Cerebellar cortex (tissue), 1 donor: ENCODE measurements around the gene RAD23A.
"Not testable (repeated sequence)": the region's sequence is repeated elsewhere in the genome, so short reads cannot be mapped to it uniquely, and the experiment has no call there.

ENCODE experiments used
- DNase-seq: peaks from one replicate; pipeline ENCODE4 v3.0.0-alpha.2; 2015; ENCODE audit warnings: low spot score

Gene RAD23A

GRCh38 chr19:12937927-12938778 lies 7.5 kb upstream of the RAD23A start, which contains the start of gene CALR:
Gene CALR (plus strand): TSS chr19:12938609. CDS start chr19:12938680, 71 bp downstream.
- peak; percentile 100 for DNase-seq

DNA sequence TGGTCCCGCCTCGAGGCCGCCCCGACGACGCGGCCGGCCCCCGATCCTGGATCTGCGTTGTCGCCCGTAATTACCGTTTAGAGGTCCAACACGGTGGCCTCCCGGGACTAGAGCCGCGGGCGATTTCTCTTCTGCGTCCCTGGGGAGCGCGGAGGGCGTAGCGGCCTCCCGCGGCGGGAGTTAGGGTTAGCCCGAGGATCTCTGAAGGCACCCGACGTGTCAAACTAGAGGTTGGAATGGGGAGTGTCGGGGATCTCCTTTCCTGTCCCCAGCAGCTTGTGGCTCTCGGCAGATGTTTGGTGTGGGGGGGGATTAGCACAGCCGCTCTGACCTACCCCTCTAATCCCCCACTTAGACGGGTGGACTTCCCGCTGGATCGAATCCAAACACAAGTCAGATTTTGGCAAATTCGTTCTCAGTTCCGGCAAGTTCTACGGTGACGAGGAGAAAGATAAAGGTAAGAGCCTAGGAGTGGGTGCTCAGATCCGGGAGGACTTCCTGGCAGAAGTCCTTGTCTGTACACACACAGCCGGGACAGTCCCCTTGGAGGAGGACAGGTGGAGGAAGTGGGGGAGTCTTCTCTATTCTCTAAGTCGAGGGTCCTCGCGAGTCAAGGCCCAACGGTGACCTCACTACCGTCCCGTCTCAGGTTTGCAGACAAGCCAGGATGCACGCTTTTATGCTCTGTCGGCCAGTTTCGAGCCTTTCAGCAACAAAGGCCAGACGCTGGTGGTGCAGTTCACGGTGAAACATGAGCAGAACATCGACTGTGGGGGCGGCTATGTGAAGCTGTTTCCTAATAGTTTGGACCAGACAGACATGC lies 6.7 kb upstream of the RAD23A start:
- no peak for DNase-seq

- DNase-seq = no peak
Measured at GRCh38 chr19:12939975-12940423, 5.7 kb upstream of the RAD23A start.

- DNase-seq = no peak
Measured at GRCh38 chr19:12940897-12941296, 4.8 kb upstream of the RAD23A start.

DNA sequence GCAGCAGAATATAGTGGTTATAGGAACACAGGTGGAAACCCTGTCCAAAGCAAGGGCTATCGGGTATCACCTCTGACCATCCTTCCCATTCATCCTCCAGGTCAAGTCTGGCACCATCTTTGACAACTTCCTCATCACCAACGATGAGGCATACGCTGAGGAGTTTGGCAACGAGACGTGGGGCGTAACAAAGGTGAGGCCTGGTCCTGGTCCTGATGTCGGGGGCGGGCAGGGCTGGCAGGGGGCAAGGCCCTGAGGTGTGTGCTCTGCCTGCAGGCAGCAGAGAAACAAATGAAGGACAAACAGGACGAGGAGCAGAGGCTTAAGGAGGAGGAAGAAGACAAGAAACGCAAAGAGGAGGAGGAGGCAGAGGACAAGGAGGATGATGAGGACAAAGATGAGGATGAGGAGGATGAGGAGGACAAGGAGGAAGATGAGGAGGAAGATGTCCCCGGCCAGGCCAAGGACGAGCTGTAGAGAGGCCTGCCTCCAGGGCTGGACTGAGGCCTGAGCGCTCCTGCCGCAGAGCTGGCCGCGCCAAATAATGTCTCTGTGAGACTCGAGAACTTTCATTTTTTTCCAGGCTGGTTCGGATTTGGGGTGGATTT lies 2.1 kb upstream of the RAD23A start:
- DNase-seq = peak; percentile 24

DNA sequence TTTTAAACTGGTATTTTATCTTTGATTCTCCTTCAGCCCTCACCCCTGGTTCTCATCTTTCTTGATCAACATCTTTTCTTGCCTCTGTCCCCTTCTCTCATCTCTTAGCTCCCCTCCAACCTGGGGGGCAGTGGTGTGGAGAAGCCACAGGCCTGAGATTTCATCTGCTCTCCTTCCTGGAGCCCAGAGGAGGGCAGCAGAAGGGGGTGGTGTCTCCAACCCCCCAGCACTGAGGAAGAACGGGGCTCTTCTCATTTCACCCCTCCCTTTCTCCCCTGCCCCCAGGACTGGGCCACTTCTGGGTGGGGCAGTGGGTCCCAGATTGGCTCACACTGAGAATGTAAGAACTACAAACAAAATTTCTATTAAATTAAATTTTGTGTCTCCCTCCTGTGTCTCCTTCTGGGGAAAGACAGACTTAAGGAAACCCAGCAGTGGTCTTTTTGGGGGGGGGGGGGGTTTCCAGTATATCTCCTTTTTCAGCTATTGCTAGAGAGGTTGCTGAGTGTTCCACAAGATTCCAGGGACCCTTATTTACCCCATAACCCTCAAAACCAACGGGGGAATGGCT lies 1.5 kb upstream of the RAD23A start:
- peak; percentile 37 for DNase-seq

DNA sequence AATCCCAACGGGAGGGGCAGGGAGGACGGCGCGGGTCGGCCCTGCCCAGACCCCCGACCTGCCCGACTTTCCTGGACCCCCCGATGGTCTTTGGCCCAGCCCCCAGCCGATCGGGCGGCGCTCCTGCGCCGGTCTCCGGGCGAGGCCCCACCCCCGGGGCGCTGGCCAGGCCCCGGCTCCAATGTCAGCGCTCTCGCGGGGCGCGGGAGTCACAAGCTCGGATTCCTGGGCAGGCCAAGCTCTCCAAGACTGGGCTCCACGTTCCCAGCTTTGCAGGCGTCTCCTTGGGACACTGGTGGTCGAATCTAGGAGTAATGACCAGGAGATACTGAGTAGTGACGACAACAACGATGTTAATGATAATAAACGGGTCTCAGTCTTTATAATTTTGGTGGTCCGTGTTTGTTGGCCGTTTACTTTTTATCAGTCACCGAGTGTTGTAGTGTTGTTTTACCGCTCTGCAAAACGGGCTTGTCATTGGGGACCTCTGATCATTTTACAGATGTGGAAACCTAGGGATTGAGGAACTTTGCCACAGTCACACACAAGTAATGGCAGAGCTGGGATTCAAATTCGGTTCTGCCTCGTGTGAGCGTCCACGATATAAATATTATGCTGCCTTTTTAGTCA lies 545 bp downstream of the RAD23A start:
- peak; percentile 69 for DNase-seq

- DNase-seq = no peak
Measured at GRCh38 chr19:12946731-12947496, 1.3 kb downstream of the RAD23A start.

- DNase-seq = no peak
Measured at GRCh38 chr19:12947702-12948611, 2.3 kb downstream of the RAD23A start.

DNA sequence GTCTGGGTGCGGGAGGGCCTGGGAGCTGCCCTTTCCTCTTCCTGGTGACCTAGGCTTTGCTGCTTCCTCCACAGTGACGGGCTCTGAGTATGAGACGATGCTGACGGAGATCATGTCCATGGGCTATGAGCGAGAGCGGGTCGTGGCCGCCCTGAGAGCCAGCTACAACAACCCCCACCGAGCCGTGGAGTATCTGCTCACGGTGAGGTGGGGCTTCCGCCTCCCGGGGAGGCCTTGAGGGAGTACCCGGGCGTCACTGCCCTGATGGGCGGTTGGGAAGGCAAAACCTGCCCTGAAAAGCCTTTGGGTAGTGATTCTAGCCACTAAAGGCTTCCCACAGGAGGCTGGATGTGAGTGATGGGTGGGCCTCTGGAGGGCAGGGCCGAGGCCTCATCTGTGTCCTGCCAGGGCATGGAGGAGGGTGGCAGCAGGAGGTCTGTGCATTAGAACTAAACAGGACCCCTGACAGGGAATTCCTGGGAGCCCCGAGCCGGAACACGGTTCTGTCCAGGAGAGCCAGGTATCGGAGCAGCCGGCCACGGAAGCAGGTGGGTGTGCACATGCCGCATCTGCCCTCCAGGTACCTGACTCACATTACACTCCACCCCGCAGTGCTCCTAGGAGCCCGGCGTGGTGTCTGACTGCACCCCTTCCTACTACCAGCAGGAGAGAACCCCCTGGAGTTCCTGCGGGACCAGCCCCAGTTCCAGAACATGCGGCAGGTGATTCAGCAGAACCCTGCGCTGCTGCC lies 3.1 kb downstream of the RAD23A start:
- no peak for DNase-seq

DNA sequence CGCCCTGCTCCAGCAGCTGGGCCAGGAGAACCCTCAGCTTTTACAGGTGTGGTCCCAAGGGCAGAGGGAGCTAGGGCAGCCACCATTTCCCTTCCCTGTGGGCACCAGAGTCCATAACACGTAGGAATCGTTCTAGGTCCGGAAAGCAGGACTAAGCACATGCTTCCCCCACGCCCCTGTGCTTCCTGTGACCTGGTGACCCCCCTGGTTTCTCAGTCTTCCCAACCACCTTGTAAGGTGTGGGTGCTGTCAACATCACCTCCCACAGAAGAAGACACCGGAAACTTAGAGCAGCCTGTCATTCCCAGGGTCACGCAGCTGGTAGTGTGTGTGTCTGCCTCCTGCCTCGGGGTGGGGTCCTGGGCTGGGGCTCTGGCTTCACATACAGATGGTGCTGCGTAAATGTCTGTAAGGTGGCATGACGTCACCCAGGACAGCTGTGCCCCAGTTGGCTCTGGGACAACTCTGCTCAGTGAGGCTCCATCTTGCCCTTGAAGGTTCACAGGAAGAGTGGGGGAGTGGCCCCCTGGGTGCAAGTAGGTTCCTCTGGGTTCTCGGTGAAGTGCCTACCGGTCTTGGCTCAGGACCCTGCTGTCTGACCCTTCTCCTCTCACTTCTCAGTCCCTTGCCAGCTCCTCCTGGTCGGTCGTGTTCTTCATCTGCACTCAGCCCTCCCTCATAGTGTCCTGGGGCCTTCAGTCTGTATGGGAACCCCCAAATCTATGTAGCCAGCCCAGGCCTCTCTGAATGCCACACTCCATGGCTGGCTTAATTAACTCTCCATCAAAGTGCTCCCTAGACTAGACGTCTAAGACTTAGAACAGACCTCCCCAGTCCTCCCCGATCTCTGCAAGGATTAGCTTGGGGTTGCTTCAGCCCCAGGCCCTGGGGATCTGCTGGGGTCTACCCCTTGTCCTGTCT lies 4.0 kb downstream of the RAD23A start:
- no peak for DNase-seq

DNA sequence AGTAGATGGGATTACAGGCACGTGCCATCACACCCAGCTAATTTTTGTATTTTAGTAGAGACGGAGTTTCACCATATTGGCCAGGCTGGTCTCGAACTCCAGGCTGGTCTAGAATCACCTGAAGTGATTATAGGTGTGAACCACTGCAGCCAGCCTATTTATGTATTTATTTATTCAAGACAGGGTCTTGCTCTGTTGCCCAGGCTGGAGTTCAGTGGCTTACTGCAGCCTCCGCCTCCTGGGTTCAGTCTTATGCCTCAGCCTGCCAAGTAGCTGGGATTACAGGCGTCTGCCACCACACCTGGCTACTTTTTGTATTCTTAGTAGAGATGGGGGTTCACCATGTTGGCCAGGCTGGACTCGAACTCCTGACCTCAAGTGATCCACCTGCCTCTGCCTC lies 6.4 kb downstream of the RAD23A start:
- DNase-seq = not testable (repeated sequence)

DNA sequence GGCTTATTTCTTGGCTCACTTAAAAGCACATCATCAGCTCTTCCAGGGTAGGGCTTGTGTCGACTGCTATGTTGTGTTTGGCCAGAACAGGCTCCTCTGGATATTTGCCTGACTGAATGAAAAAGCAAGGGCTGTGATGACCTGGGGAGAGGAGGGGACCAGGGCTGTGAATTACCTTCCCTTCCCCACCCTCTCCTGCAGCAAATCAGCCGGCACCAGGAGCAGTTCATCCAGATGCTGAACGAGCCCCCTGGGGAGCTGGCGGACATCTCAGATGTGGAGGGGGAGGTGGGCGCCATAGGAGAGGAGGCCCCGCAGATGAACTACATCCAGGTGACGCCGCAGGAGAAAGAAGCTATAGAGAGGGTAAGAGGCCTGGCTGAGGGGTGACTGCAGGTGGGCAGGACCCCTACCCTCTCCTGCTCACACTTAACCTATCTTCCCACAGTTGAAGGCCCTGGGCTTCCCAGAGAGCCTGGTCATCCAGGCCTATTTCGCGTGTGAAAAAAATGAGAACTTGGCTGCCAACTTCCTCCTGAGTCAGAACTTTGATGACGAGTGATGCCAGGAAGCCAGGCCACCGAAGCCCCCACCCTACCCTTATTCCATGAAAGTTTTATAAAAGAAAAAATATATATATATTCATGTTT lies 7.0 kb downstream of the RAD23A start:
- no peak for DNase-seq

GRCh38 chr19:12953138-12953798 lies 7.6 kb downstream of the RAD23A start:
- DNase-seq = peak; percentile 87

DNA sequence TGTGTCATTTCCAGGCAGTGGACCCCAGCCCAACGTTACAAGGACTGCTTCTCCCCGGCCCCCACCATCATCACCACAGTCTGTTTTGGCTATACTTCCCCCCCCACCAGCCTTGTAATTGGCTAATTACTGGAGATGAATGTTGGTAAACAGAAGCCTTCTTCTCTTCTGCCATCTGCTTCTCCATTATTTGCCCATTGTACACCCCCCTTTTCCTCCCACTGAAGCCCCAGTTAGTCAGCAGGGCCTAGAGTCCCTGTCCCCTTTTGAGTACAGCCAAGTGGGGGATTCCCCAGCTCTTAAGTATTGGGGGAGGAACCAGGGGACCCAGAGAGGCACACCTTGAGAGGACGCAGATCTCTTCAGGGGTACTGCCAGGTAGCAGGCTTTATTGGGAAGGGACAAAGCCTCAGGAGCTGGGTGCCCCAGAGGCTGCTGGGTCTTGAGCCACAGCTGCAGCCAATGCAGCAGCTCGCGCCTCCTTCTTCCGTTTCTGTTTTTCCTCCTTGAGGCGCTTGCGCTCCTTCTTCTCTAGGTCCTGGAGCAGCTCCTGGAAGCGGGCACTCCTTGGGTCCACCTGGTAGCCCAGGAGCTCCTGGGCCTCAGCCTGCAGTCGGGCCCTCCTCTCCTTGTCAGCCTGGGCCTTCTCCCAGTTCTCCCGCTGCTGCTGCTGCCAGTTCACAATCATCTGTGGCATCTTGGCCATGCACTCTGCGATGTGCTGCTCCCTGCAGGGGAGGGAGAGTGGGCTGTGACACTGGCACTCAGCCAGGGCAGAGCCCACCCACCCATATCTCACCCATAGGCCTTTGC lies 8.3 kb downstream of the RAD23A start:
- peak; percentile 35 for DNase-seq

GRCh38 chr19:12954612-12954962 lies 8.9 kb downstream of the RAD23A start:
- no peak for DNase-seq
